ENCODE results near the gene SLC30A2.

Gene SLC30A2

DNA sequence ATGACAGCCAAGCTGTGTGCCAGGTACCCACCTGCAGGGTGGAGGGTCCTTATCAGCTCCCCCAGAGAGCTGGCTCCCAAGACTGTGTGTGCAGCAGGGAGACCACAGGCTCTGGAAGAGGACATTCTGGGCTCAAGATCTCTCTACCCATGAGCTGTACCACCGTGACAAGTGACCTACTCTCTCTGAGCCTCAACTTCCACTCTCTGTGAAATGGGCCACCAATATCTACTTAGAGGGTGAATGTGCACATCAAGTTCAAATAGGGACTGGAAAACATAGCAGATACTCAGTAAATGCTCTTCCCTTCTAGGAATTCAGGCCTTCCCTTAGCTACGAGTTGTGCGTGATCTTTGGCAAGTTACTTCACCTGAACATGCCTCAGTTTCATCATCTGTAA, 1.5 kb downstream of the SLC30A2 start:
- TF ChIP-seq, protein P1, sequence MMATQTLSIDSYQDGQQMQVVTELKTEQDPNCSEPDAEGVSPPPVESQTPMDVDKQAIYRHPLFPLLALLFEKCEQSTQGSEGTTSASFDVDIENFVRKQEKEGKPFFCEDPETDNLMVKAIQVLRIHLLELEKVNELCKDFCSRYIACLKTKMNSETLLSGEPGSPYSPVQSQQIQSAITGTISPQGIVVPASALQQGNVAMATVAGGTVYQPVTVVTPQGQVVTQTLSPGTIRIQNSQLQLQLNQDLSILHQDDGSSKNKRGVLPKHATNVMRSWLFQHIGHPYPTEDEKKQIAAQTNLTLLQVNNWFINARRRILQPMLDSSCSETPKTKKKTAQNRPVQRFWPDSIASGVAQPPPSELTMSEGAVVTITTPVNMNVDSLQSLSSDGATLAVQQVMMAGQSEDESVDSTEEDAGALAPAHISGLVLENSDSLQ (IDR thresholded peaks at IDR 0.05) = no peak
- TF ChIP-seq TARDBP (IDR thresholded peaks at IDR 0.05) (no peak), HDGF (IDR thresholded peaks at IDR 0.05; ENCODE audit: borderline replicate concordance) (no peak), NFRKB (IDR thresholded peaks at IDR 0.05) (no peak), CTBP1 (IDR thresholded peaks at IDR 0.05; ENCODE audit: borderline replicate concordance) (no peak), LEF1 (IDR thresholded peaks at IDR 0.05; ENCODE audit: borderline replicate concordance) (no peak), ARNT (IDR thresholded peaks at IDR 0.05) (no peak), SP1 (IDR thresholded peaks at IDR 0.05) (no peak), SUZ12 (IDR thresholded peaks at IDR 0.05) (no peak), BHLHE40 (IDR thresholded peaks at IDR 0.05; ENCODE audit: borderline replicate concordance) (no peak), L3MBTL2 (conservative IDR thresholded peaks at IDR 0.05) (no peak), FOXM1 (IDR thresholded peaks at IDR 0.05; ENCODE audit: borderline replicate concordance) (no peak), FOXK2 (IDR thresholded peaks at IDR 0.05) (no peak), ELF4 (IDR thresholded peaks at IDR 0.05) (no peak), ZNF384 (IDR thresholded peaks at IDR 0.05) (no peak), FOXA1 (IDR thresholded peaks at IDR 0.05) (no peak)
- ChIA-PET POLR2A (interaction anchor here (1.1 to 2.7 kb wide), 2 partner anchors 9 to 125 kb away, joined by 4 to 14 read pairs; partner anchors contain the start of gene ZNF593), CTCF (interaction anchor here (1.3 to 3.2 kb wide), 2 partner anchors 8 to 125 kb away, joined by 3 to 12 read pairs; partner anchors contain the start of gene ZNF593)
- DNase-seq (ENCODE audit: extremely low spot score) = no peak

DNA sequence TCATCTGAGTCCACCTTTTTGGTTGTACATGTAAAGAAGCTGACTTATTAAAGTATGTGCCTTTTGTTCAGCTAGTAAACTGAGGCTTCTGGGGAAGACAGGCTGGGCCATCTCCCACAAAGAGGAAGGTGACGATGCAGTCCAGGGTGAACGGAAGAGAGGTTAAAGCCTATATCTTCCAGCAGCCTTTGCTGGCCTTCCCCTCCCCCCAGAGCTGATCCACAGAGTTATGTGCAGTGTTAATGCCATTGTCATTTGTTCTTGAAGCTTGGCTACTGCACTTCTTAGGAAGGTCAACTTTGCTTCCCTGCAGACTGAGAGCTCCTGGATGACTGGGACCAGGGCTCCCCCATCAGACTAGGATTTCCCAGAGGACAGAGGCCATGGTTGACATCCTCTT, 2.2 kb downstream of the SLC30A2 start:
- ChIA-PET CTCF (interaction anchor here (1.3 kb wide), 1 partner anchor 126 kb away, joined by 3 read pairs; the partner anchor contains the start of gene ZNF593), POLR2A (interaction anchor here (1.1 to 2.7 kb wide), 2 partner anchors 8 to 126 kb away, joined by 4 to 14 read pairs; partner anchors contain the start of gene ZNF593)
- TF ChIP-seq ELF4 (IDR thresholded peaks at IDR 0.05) = no peak
- no peak for TF ChIP-seq FOXM1 (IDR thresholded peaks at IDR 0.05; ENCODE audit: borderline replicate concordance)
- TF ChIP-seq, protein P1 (IDR thresholded peaks at IDR 0.05) = no peak
- no peak for TF ChIP-seq ARNT (IDR thresholded peaks at IDR 0.05)
- no peak for TF ChIP-seq SUZ12 (IDR thresholded peaks at IDR 0.05)
- TF ChIP-seq SP1 (IDR thresholded peaks at IDR 0.05) = no peak
- TF ChIP-seq NFRKB (IDR thresholded peaks at IDR 0.05) = no peak
- no peak for TF ChIP-seq LEF1 (IDR thresholded peaks at IDR 0.05; ENCODE audit: borderline replicate concordance)
- no peak for TF ChIP-seq TARDBP (IDR thresholded peaks at IDR 0.05)
- TF ChIP-seq ZNF384 (IDR thresholded peaks at IDR 0.05) = no peak
- TF ChIP-seq CTBP1 (IDR thresholded peaks at IDR 0.05; ENCODE audit: borderline replicate concordance) = no peak
- no peak for TF ChIP-seq FOXA1 (IDR thresholded peaks at IDR 0.05)
- DNase-seq (ENCODE audit: extremely low spot score) = no peak

DNA sequence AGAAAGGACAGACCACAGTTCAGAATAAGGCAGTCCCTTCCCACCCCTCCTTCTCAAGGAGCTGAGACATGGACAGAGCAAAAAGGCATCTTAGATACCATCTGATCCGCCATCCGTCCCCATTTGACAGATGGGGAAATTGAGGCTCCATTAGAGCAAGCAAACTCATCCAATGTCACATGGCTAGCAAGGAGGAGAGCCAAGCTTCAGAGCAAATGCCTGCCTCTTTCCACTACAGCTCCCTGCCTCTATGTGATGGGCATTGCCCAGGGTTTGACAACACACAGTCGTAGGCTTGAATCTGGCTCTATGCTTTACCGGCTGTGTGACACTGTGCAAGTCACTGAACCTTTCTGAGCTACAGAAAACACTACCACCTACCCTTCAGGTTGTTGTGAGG, 3.9 kb downstream of the SLC30A2 start:
- no peak for DNase-seq (ENCODE audit: extremely low spot score)
- CTCF ChIA-PET = no interaction called here
- POLR2A ChIA-PET = interaction anchor here (1.1 kb wide), 1 partner anchor 44 kb away, joined by 3 read pairs; the partner anchor contains the start of gene PAFAH2
- TF ChIP-seq ZNF384 (IDR thresholded peaks at IDR 0.05) (no peak), BHLHE40 (IDR thresholded peaks at IDR 0.05; ENCODE audit: borderline replicate concordance) (no peak), FOXM1 (IDR thresholded peaks at IDR 0.05; ENCODE audit: borderline replicate concordance) (no peak), SUZ12 (IDR thresholded peaks at IDR 0.05) (no peak), ARNT (IDR thresholded peaks at IDR 0.05) (no peak), SP1 (IDR thresholded peaks at IDR 0.05) (no peak), L3MBTL2 (conservative IDR thresholded peaks at IDR 0.05) (no peak), ELF4 (IDR thresholded peaks at IDR 0.05) (no peak), TARDBP (IDR thresholded peaks at IDR 0.05) (no peak), LEF1 (IDR thresholded peaks at IDR 0.05; ENCODE audit: borderline replicate concordance) (no peak), FOXK2 (IDR thresholded peaks at IDR 0.05) (no peak), HDGF (IDR thresholded peaks at IDR 0.05; ENCODE audit: borderline replicate concordance) (no peak), FOXA1 (IDR thresholded peaks at IDR 0.05) (no peak), NFRKB (IDR thresholded peaks at IDR 0.05) (no peak), CTBP1 (IDR thresholded peaks at IDR 0.05; ENCODE audit: borderline replicate concordance) (no peak)
- TF ChIP-seq, protein P1 (IDR thresholded peaks at IDR 0.05) = no peak

DNA sequence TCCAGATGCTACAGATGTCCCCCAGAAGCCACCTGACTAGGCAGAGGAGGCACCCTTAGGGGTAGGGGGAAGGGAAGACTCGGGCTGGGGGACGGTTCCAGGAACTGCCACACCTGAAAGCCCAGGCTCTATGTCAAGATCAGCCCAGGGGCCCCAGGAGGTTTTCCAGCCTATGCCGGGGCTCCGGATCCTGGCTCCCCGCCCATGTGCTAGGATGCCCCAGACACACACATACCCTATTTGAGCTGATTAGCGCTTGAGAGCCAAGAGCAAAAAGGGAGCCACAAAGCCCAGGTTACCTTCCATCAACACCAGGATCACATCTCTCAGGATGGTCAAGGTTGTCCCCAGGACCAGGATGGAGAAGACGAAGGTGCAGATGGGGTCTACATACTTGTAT, 4.5 kb downstream of the SLC30A2 start:
- ChIA-PET POLR2A (interaction anchor here (1.1 kb wide), 1 partner anchor 44 kb away, joined by 3 read pairs; the partner anchor contains the start of gene PAFAH2), CTCF (no interaction called here)
- TF ChIP-seq SUZ12 (IDR thresholded peaks at IDR 0.05) (no peak), ARNT (IDR thresholded peaks at IDR 0.05) (no peak), FOXA1 (IDR thresholded peaks at IDR 0.05) (no peak), FOXK2 (IDR thresholded peaks at IDR 0.05) (no peak), BHLHE40 (IDR thresholded peaks at IDR 0.05; ENCODE audit: borderline replicate concordance) (no peak), LEF1 (IDR thresholded peaks at IDR 0.05; ENCODE audit: borderline replicate concordance) (no peak), HDGF (IDR thresholded peaks at IDR 0.05; ENCODE audit: borderline replicate concordance) (no peak), SP1 (IDR thresholded peaks at IDR 0.05) (no peak), CTBP1 (IDR thresholded peaks at IDR 0.05; ENCODE audit: borderline replicate concordance) (no peak), L3MBTL2 (conservative IDR thresholded peaks at IDR 0.05) (no peak), NFRKB (IDR thresholded peaks at IDR 0.05) (no peak), TARDBP (IDR thresholded peaks at IDR 0.05) (no peak), FOXM1 (IDR thresholded peaks at IDR 0.05; ENCODE audit: borderline replicate concordance) (no peak)
- TF ChIP-seq, protein P1 (IDR thresholded peaks at IDR 0.05) = no peak
- no peak for DNase-seq (ENCODE audit: extremely low spot score)

DNA sequence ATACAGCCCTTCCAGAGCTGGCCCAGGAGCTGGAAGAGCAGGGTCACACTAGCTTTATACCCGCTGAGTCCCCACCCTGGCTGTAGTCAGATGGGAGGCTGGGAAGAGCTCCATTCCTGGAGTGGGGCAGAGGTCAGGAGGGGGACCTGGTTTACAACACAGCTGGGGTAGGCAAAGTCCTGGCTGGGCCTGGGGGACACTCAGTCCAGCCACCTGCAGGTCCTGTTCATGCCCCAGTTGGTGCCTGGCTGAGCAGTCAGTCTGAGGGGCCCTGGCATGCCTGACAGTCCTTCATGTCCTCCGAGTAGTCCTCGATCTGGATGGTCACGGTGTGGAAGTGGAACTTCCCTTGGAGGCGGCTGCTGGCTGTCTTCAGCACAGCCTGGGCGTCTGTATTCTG, 7.0 kb downstream of the SLC30A2 start:
- ChIA-PET CTCF (interaction anchor here (1.1 kb wide), 1 partner anchor 106 kb away, joined by 3 read pairs; no protein-coding TSS in a partner anchor), POLR2A (interaction anchor here (1.2 kb wide), 1 partner anchor 74 kb away, joined by 3 read pairs; no protein-coding TSS in a partner anchor)
- DNase-seq (ENCODE audit: extremely low spot score) = no peak
- TF ChIP-seq, protein P1 (IDR thresholded peaks at IDR 0.05) = no peak
- TF ChIP-seq L3MBTL2 (conservative IDR thresholded peaks at IDR 0.05) (no peak), ELF4 (IDR thresholded peaks at IDR 0.05) (no peak), HDGF (IDR thresholded peaks at IDR 0.05; ENCODE audit: borderline replicate concordance) (no peak), ARNT (IDR thresholded peaks at IDR 0.05) (no peak), SUZ12 (IDR thresholded peaks at IDR 0.05) (no peak), LEF1 (IDR thresholded peaks at IDR 0.05; ENCODE audit: borderline replicate concordance) (no peak), NFRKB (IDR thresholded peaks at IDR 0.05) (no peak), BHLHE40 (IDR thresholded peaks at IDR 0.05; ENCODE audit: borderline replicate concordance) (no peak), FOXA1 (IDR thresholded peaks at IDR 0.05) (no peak), FOXK2 (IDR thresholded peaks at IDR 0.05) (no peak), TARDBP (IDR thresholded peaks at IDR 0.05) (no peak), ZNF384 (IDR thresholded peaks at IDR 0.05) (no peak), SP1 (IDR thresholded peaks at IDR 0.05) (no peak), CTBP1 (IDR thresholded peaks at IDR 0.05; ENCODE audit: borderline replicate concordance) (no peak), FOXM1 (IDR thresholded peaks at IDR 0.05; ENCODE audit: borderline replicate concordance) (no peak)

Measured in HEK293T (cell line).